SH-SY5Y (cell line): Measurements from ENCODE around the gene ARHGAP19.

Experiments used
- GATA2 ChIP-seq: IDR thresholded peaks from 2 replicates; pipeline ENCODE4 v1.6.1; 2011; ENCODE audit warnings: mild to moderate bottlenecking, low read depth, low read length
- GATA3 ChIP-seq: IDR thresholded peaks from 2 replicates; pipeline ENCODE4 v1.6.1; 2011; ENCODE audit warnings: low read depth, mild to moderate bottlenecking, low read length, moderate library complexity

- TF ChIP-seq GATA2: no peak
- no peak for TF ChIP-seq GATA3
Measured at GRCh38 chr10:97298223-97298571, 5.8 kb upstream of the ARHGAP19 start.
